Activated CD4-positive, alpha-beta T cell treated with anti-CD3 and anti-CD28 coated beads, Interleukin-2, amount 50 U/mL, for 16 hours (primary cell): ENCODE results near the gene LGR6.

Experiments
- DNase-seq: peaks from one replicate; pipeline ENCODE4 v3.0.0-alpha.2; 2020

The LGR6 gene

DNA sequence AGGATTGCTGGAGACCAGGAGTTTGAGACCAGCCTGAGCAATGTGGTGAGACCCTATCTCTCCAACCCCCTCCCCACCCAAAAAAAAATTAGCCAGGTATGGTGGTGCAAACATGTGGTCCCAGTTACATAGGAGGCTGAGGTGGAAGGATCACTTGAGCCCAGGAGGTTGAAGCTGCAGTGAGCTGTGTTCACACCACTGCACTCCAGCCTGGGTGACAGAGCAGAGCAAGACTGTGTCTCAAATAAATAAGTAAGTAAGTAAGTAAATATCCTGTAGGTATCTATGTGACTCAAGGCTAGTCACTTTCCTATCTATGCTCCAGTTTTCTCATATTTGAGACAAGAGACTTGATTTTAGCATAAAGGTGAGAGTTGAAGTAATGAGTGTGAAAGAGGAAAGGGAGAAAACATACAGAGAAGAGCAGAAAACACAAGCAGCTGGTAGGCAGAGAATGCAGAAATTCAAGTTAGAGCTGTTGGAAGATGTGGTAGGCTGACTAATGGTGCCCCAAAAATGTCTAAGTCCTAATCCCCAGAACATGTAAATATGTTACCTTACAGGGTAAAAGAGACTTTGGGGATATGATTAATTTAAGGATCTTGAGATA is 162.4 kb downstream of the LGR6 start:
- no peak for DNase-seq

DNA sequence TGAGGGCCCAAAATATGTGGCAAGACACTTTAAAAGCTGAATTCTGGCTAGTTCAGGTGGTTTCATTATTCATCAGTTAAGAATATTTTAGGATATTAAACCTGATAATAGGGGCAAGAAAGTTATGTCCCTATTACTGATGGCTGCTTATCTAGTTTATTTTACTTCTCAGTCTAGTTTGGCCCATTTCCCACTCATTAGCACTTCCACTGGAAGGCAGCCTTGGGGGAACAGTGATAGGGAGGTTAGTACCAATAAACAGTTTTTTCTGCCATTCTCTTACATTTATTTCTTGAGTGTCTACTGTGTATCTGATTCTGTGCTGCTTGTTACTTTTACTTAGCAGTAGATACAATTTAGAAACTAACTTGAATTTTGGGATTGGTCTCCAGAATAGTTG is 163.9 kb downstream of the LGR6 start:
- no peak for DNase-seq

DNA sequence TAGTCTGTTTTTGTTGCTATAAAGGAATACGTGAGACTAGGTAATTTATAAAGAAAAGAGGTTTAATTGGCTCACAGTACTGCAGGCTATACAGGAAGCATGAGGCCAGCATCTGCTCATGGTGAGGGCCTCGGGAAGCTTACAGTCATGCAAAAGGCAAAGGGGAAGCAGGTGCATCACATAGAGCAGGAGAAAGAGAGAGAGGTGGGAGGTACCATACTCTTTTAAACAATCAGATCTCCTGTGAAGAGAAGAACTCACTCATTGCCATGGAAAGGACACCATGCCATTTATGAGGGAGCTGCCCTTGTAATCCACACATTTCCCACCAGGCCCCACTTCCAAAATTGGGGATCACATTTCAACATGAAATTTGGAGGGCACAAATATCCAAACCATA is 167.6 kb downstream of the LGR6 start:
- no peak for DNase-seq

DNA sequence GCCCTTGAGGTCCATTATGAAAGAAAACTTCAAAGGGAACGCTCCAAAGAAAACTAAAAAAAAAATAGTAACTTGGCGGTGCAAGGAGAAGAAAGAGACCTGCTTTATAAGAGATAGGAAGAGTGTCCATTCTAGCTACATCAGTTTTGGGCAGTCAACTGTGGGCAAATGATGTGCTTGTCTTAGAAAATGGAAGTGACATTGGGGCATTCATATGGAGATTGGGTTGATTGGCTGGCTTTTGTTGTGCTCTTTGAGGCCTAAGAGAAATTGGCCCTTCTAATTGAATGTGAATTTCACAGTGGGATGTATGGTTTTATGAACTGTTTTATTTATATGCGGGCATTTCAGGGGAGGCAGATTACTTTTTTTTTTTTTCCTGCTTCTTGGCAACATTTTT is 168.1 kb downstream of the LGR6 start:
- DNase-seq, result no peak

DNA sequence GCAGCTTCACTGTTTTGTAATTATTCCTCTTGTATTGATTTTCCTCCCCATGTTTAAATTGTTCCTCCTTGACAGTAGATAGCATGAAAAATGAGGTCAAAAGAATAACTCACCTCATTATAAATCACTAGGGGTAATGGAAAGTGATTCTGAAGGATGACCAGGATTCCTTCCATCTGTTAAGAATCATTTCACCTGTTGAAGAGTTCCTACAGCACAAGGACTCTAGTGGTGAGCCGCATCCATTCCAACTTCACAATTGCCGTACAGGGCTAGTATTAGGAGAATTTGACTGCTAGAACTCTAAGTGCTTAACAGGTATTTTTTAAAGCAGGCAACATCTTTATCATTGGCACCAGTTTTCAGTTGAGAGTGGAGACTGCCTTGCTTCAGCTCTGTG is 168.6 kb downstream of the LGR6 start:
- no peak for DNase-seq

DNA sequence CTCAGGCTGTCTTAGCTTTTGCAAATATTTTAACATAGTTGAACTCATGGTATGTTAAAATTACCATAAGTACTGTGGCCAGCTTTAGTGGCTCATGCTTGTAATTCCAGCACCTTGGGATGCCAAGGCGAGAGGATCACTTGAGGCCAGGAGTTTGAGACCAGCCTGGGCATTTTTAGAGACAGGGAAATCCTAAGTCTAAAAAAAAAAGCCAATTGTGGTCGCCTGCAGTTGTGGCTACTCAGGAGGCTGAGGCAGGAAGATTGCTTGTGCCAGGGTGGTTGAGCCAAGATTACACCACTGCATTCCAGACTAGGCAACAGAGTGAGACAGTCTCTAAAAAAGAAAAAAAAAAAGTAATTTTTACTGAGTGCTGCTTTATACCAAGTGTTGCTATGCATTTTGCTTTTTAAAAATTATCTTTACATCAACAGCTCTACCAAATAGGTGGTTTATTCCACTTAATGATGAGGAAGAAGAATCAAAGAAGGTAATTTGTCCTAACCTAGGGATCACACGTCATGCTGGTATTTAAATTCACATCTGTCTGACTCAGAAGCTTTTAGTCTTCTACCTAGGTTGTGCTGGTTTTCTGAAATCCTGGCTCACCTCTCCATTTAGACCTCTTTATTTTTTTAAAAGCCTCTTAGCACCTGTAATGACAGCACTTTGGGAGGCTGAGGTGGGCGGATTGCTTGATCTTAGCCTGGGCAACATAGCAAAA is 171.7 kb downstream of the LGR6 start:
- no peak for DNase-seq

DNA sequence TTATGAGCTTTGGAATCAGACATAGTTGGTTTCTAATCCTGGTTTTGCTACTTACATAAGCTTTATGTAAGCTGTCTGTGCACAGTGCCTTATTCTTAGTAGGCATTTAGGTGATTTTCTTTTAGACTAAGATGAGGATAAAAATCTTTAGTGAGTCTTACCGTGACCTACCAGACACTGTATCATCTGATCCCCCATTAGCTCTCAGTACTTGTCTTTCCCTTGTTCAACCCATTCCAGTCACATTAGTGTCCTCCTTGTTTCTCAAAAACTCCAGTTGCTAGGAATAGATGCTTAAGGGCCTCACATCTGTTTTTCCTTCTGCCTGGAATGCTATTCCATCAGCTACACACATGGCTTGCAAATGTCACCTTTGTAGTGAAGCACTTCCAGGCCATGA is 173.7 kb downstream of the LGR6 start:
- no peak for DNase-seq
